GM20000 (cell line): ENCODE results near the gene CTSA.

Experiments
- DNase-seq: peaks from one replicate; pipeline ENCODE4 v3.0.0; 2012; ENCODE audit warnings: low spot score
- CTCF ChIP-seq: IDR thresholded peaks from 2 replicates; pipeline ENCODE4 v1.5.1; 2012; ENCODE audit warnings: mild to moderate bottlenecking, control low read depth; ENCODE audit errors: extremely low read depth, missing control alignments

Gene CTSA

GRCh38 chr20:45911486-45912343, 20.6 kb downstream of the CTSA start, which contains the start of gene PLTP:
PLTP (minus strand) TSS chr20:45912155; CDS start chr20:45911452, 703 bp downstream.
- no peak for TF ChIP-seq CTCF
- peak; percentile 38 for DNase-seq

GRCh38 chr20:45912344-45912682, 21.2 kb downstream of the CTSA start:
- no peak for DNase-seq
- TF ChIP-seq CTCF = no peak

- DNase-seq = no peak
- TF ChIP-seq CTCF = no peak
Observed at GRCh38 chr20:45913116-45913515, 22.0 kb downstream of the CTSA start.

- TF ChIP-seq CTCF = no peak
- no peak for DNase-seq
Observed at GRCh38 chr20:45917790-45918141, 26.6 kb downstream of the CTSA start.

- TF ChIP-seq CTCF = no peak
- no peak for DNase-seq
Observed at GRCh38 chr20:45918182-45918737, 27.1 kb downstream of the CTSA start.

GRCh38 chr20:45918779-45919537, 27.8 kb downstream of the CTSA start:
- DNase-seq = no peak
- no peak for TF ChIP-seq CTCF

- no peak for TF ChIP-seq CTCF
- DNase-seq = no peak
Observed at GRCh38 chr20:45919542-45920399, 28.6 kb downstream of the CTSA start.
